ENCODE results near the gene PRRT4. TPM values are rescaled to one million over a fixed set of nuclear protein-coding genes. Genes with fewer than 3 reads are reported as not detected.

The PRRT4 gene
- total RNA-seq, 1 donor from 2014 or later: not detected

DNA sequence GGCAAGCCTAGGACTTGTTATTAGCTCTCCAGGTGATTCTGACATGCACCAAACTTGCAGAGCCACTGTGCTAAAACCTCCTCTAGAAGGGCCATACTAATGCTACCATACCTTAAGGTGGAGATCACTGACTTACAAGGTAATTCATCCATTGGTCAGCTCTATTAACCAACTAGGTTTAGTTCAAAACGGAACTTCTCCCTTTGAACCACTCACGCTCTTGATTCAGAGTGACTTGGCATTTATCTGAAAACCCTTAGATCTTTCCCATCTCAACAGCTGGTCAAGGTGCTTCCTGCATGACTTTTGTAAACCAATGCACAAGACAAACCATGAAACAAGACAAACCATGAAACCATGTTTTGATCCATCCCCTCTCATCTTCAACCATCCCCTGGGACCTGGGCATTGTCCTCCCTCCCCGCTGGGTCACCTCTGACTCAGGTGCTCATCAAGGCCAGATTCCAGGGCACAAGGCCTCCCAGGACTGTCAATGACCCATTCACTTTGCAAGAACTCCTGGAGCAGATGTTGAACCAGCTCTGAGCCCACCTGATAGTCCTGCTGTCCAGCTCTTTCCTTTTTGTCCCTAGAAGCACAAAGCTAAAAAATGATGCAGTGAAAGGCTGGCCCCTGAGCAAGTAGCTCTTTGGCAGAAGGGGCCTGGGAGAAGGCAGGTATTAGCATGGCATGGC lies 29.5 kb upstream of the PRRT4 start:
- TF ChIP-seq, protein P1, sequence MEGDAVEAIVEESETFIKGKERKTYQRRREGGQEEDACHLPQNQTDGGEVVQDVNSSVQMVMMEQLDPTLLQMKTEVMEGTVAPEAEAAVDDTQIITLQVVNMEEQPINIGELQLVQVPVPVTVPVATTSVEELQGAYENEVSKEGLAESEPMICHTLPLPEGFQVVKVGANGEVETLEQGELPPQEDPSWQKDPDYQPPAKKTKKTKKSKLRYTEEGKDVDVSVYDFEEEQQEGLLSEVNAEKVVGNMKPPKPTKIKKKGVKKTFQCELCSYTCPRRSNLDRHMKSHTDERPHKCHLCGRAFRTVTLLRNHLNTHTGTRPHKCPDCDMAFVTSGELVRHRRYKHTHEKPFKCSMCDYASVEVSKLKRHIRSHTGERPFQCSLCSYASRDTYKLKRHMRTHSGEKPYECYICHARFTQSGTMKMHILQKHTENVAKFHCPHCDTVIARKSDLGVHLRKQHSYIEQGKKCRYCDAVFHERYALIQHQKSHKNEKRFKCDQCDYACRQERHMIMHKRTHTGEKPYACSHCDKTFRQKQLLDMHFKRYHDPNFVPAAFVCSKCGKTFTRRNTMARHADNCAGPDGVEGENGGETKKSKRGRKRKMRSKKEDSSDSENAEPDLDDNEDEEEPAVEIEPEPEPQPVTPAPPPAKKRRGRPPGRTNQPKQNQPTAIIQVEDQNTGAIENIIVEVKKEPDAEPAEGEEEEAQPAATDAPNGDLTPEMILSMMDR (IDR thresholded peaks at IDR 0.05; ENCODE audit: partially characterized antibody, unreplicated experiment): no peak
- no peak for DNase-seq
- Mint-ChIP-seq H3K4me3 (ENCODE audit: unreplicated experiment) (no peak overlapping the region), H3K27me3 (ENCODE audit: unreplicated experiment) (no peaks in the 10 kb centered on the region), H3K4me1 (ENCODE audit: low read depth, unreplicated experiment) (no peaks in the 10 kb centered on the region), H3K9me3 (ENCODE audit: unreplicated experiment) (peaks cover 8% of the 10 kb centered on the region), H3K36me3 (ENCODE audit: unreplicated experiment) (no peaks in the 10 kb centered on the region), H3K27ac (ENCODE audit: unreplicated experiment) (no peak overlapping the region)

DNA sequence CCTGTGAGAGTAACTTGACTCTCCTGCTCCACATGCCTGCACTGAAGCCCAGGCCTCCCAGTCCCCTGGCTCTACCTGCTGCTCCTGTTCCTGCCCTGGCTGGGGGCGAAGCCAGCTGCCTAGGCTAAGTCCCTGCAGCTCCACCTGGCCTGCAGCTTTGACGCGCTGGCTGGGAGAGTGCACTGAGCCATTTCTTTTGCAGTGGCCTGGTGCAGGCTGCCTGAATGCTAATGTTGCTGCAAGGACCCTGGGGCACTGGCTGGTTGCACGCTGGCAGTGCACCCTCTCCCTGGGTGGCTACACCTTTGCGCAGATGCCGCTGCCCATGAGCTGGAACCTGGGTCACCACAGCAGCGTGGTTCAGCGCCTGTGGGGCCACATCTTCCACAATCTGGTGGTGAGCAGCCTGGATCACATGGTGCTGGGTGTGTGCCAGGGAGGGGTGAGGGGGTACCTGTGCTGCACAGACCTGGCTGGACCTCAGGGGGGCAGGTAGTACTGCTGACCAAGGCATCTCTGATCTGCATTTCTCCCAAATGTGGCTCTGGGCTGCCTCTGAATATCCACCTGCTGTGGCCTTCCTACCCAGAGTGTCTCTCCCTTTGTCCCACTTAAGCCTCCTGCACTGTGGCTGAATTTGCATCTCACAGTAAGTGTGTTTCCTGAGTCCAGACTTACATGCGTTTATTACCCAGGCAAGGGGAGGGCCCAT lies 28.3 kb upstream of the PRRT4 start:
- no peaks in the 10 kb centered on the region for H3K4me1 Mint-ChIP-seq (ENCODE audit: low read depth, unreplicated experiment)
- no peak overlapping the region for H3K27ac Mint-ChIP-seq (ENCODE audit: unreplicated experiment)
- no peaks in the 10 kb centered on the region for H3K27me3 Mint-ChIP-seq (ENCODE audit: unreplicated experiment)
- TF ChIP-seq, protein P1 (IDR thresholded peaks at IDR 0.05; ENCODE audit: partially characterized antibody, unreplicated experiment): no peak
- DNase-seq: no peak
- no peak overlapping the region for H3K4me3 Mint-ChIP-seq (ENCODE audit: unreplicated experiment)
- H3K36me3 Mint-ChIP-seq (ENCODE audit: unreplicated experiment): no peaks in the 10 kb centered on the region
- H3K9me3 Mint-ChIP-seq (ENCODE audit: unreplicated experiment): peaks cover 10% of the 10 kb centered on the region

DNA sequence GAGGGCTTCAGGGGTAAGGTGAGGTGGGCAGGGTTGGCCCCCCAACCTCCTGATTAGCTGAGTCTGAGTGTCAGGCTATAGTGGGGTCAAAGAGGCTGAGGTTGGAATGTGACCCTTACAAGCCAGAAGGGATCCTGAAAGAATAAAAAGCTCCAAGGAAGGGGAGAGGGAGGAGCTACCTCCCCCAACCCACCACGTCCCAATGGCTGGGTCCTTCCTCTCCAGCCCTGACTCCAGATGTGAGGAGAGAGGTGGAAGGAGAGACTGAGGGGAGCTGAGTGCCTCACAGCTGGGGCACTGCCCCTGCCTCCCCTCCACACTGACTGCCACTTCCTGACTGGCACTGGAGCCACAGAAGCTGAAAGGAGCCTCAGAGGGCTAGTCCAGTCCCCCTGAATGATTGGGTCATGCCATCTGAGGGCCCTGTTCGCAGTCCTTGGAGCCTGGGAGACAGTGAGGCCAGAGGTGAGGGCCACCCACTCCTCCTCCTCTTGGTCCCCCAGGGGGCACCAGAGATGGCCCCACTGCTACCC lies 27.7 kb upstream of the PRRT4 start:
- Mint-ChIP-seq H3K27me3 (ENCODE audit: unreplicated experiment) (no peaks in the 10 kb centered on the region), H3K4me1 (ENCODE audit: low read depth, unreplicated experiment) (no peaks in the 10 kb centered on the region), H3K36me3 (ENCODE audit: unreplicated experiment) (no peaks in the 10 kb centered on the region), H3K9me3 (ENCODE audit: unreplicated experiment) (peaks cover 9% of the 10 kb centered on the region), H3K27ac (ENCODE audit: unreplicated experiment) (no peak overlapping the region), H3K4me3 (ENCODE audit: unreplicated experiment) (no peak overlapping the region)
- TF ChIP-seq, protein P1 (IDR thresholded peaks at IDR 0.05; ENCODE audit: partially characterized antibody, unreplicated experiment): no peak
- DNase-seq: no peak

DNA sequence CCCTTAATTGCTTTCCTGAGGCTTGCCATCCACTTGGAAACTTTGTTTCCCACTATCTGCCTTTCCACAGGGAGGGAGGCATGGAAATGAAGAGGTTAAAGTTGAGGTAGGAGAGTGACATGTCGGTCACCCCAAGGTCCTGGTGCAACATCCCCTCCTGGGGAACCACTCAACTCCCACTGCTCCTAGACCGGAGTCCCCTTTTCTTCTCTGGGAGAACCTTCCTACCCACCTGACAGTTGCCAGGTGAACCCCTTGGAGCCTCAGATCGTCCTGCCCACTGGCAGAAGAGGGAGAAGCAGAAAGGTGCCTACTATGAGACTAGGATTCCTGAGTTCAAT lies 26.6 kb upstream of the PRRT4 start:
- DNase-seq: no peak
- H3K27ac Mint-ChIP-seq (ENCODE audit: unreplicated experiment): no peak overlapping the region
- H3K36me3 Mint-ChIP-seq (ENCODE audit: unreplicated experiment): no peaks in the 10 kb centered on the region
- H3K9me3 Mint-ChIP-seq (ENCODE audit: unreplicated experiment): peaks cover 8% of the 10 kb centered on the region
- TF ChIP-seq, protein P1 (IDR thresholded peaks at IDR 0.05; ENCODE audit: partially characterized antibody, unreplicated experiment): no peak
- H3K4me1 Mint-ChIP-seq (ENCODE audit: low read depth, unreplicated experiment): no peaks in the 10 kb centered on the region
- no peak overlapping the region for H3K4me3 Mint-ChIP-seq (ENCODE audit: unreplicated experiment)
- H3K27me3 Mint-ChIP-seq (ENCODE audit: unreplicated experiment): peaks cover 3% of the 10 kb centered on the region
